AG20443 (cell line): ENCODE results near the gene AIRE.
"Not testable (repeated sequence)": the region's sequence is repeated elsewhere in the genome, so short reads cannot be mapped to it uniquely, and the experiment has no call there.

ENCODE experiments used
- DNase-seq: peaks from one replicate; pipeline ENCODE4 v3.0.0; 2012; ENCODE audit warnings: low spot score, mixed read lengths

Gene AIRE

DNA sequence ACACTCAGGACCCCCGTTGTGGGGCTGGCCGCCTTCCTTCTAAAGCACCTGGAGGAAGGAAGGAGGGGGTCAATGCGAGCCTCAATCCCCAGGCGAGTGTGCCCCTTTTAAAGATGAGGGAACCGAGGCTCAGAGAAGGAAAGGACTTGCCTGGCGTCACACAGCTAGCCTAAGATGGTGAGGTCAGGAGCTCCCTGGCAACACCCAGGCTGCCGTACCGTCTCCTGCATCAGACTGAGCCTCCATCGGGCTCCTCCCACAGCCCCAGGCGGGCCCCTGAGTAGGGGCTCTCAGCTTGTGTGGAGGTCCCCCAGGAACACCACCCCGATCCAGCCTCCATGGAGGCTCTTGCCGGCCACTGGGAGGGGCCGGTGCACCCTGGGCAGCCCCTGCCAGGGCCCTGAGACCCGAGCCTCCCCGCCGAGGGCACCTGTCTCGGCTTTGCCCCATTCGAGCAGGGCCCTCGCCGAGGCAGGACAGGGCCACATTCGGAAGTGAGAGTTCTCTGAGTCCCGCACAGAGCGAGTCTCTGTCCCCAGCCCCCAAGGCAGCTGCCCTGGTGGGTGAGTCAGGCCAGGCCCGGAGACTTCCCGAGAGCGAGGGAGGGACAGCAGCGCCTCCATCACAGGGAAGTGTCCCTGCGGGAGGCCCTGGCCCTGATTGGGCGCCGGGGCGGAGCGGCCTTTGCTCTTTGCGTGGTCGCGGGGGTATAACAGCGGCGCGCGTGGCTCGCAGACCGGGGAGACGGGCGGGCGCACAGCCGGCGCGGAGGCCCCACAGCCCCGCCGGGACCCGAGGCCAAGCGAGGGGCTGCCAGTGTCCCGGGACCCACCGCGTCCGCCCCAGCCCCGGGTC, at the start of gene AIRE:
Gene AIRE, plus strand, starts transcription at position 739 of the 855 bp plus-strand sequence. CDS start 131 bp downstream, outside the sequence.
- DNase-seq = peak; percentile 80

GRCh38 chr21:44240353-44240752, 45.3 kb upstream of the AIRE start:
- DNase-seq = not testable (repeated sequence)

DNA sequence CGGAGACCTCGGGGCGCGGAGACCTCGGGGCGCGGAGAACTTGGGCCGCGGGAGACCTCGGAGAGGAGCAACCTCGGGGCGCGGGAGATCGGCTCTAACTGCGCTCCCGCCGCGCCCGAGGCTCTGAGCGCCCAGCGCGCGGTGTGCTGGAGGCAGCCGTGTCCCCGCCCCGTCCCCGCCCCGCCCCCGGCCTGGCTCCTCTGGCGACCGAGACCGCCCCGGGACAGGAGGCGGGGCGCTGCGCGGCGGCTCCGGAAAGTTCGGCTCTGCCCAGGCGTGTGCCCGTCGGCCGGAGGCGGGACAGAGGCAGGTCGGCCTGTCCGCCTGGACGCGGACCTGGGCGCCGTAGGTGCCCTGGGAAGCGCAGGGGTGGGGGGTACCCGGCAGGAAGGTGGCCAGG, 44.8 kb upstream of the AIRE start, which contains the start of gene ICOSLG:
Gene ICOSLG, minus strand, starts transcription at position 102 of the 400 bp plus-strand sequence. CDS start 126 bp downstream, outside the sequence.
- DNase-seq = not testable (repeated sequence)

DNA sequence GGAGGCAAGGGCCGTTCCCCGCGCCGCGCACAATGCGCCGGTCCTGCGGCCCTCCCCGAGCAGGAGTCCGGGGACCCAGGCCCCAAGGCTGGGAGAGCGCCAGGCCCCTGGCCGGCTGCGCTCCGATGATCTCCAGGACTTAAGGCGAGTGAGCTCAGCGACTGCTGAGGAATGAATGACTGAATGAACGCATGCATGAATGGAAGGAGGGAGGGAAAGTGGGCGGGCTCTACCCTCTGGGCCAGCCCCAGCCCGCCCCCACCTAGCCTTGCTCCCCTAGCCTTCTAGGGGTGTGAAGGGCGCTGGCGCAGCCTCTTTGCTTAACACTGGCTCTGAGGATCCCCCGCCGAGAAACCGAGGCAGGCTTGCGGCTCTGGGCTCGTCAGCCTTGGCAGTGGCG, 44.4 kb upstream of the AIRE start:
- DNase-seq = not testable (repeated sequence)

GRCh38 chr21:44243980-44244379, 41.7 kb upstream of the AIRE start:
- DNase-seq = not testable (repeated sequence)

DNA sequence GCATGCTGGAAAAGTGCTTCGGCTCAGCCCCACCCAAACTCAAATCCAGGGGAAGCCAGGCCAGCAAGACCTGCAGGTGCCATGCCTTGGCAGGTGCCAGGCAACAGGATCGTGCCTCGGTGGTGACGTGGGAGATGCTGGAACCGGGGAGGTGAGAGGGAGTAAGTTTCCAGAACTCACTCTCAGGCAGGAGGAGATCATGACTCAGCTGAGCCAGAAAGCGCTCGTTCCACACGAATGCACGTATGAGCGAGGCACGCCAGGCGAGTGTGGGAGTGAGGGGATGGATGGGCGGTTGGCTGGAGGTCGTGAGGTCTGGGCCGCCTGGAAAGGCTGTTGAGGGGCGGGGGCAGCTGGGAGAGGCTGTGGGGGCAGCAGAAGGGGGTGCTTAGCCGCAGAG, 37.8 kb upstream of the AIRE start:
- DNase-seq = not testable (repeated sequence)

DNA sequence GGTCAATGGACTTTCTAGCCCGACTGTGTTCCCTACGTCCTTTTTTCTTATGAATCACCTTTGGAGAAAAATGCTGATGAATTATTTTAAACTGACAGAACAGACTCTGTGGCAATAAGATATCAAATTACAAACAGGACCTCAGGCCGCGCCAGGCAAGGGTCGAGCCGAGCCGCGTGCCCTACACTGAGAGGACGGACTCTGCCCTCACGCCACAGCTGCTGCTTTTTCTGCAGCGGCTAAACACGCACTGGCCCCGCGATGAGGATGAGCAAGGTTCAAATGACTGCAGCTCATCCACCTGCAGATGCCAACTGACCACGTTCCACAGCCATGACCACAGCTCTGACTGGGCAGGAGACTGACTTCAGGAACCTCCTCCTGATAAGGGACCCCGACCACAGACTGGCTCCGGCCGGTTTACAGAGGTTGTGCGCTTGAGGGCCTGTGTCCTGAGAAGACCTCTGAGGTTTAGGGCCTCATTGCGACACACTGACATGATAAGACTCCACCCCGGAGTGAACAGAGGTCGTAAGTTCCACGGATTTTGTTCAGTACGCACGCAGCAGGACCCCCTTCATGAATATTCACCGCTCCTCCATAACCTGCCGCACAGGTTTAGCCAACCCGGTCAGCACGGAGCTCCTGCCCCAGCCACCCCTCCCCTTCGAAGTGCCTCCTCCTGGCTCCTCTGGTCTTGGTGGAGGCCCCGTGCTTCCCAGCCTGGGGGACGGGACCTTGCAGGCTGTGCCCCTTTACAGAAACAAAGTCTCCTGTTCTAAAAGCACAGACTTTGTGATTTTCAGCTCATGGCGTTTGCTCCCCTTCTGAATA, 36.3 kb upstream of the AIRE start:
- DNase-seq = not testable (repeated sequence)

DNA sequence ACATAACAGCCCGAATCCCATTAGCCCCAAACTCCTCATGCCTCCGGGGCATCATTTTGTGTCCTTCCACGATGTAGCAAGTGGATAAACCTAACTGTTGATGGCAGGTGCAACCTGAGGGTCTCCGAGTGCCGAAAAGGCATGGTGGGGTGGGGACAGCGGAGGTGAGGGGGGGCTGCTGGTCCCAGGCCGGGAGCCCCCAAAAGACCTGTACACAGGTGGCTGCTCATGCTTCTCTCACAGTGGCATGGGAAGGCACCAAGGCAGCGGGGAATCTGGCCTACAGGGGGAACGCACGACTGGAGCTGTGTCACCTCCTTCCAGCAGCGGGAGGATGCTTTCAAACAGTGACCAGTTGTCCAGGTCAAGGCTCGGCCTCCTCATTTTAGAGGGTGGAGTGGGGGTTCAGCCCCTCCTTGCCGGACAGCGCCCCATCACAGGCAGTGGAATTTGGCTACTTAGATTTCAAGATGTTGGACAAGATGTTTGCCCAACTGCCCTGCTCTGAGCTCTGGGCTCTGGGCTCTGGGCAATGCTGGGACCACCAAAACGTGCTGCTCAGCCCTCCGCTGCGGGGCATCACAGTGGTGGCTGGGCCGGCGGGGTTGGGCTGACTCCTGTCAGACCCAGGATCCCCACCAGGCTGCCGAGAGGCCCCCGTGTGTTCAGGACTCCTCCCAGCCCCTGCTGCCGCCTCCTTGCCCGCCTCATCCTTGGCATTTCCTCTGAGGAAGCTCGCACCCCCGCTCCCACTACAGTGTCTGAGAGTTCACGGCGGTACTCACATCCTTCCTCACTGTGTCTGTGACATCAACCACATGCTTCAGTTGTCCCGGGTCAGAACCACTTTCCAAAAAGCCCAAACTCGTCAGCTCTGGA, 31.6 kb upstream of the AIRE start:
- DNase-seq = no peak

DNA sequence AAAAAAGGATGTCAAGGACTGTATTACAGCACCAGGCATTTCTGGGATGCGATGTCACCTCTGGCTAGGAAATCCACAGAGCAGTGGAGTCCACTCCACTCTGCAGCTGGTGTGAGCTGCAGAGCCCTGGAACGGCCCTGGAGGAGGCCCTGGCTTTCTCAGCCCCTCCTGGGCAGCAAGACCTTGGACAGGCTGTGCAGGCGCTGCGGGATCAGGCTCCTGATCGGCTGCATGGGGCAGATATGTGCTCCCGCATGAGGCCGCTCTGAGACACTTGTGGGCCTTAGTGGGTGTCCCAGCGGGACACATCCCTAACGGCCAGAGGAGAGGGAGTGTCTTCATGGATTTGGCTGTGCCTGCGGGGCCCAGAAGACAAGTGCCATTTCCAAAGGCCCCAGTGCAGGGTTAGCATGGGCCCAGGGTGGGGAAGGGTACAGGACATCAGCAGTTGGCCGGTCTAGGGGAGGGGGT, 30.1 kb upstream of the AIRE start:
- DNase-seq = peak; percentile 69

GRCh38 chr21:44258056-44258725, 27.5 kb upstream of the AIRE start:
- no peak for DNase-seq

GRCh38 chr21:44259082-44259705, 26.5 kb upstream of the AIRE start:
- no peak for DNase-seq

DNA sequence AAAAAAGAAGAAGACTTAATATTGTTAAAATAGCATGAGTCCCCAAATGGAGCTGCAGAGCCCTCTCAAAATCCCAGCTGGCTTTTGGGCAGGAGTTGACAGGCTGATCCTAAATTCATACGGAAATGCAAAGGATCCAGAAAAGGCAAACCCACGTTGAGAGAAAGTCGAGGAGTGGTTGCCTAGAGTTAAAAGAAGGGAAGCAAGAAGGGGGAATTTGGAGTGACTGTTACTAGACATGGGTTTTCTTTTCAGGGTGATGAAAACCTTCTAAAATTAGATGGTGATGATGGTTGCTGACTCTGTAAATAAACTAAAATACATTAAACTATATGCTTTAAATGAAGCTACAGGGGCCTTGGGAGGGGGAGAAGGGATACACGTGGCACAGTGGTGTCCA, 25.6 kb upstream of the AIRE start:
- DNase-seq = no peak

DNA sequence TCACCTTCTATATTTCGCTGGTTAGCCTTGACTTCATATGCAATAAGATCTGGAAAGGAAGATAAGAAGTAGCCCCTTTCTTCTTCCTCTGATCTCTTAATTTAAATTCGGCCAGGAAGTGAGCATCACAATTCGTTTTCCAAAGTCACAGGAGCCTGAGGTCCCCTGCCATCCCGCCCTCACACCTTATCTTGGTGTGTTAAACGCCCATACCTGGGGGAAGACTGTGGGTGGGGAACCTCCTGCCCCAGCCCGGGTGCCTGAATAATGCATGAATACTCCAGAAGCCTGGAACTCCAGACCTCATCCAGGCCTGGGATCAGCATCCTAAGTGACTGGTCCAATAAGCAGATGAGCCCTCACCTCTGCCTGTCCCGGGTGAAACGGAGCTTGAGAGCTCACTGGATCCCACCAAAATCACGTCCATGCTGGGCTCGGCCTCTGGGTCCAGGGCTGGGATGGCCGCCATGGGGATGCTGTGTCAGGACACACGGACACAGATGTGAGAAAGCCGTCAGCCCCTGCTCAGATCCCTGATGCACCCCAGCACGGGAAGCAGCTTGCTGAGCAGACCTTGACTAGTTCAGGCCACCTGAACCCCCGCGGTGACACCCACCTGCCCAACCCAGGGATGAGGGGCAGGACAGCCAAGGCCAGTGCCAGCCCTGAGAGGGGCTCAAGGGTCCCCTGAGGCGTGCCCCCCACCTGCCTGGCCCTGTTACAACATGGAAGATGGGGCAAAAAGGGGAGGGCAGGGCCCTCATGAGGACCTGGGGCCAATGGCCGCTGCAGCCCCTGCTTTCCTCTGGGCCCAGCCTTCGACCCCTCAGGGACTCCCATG, 24.7 kb upstream of the AIRE start:
- DNase-seq = no peak

DNA sequence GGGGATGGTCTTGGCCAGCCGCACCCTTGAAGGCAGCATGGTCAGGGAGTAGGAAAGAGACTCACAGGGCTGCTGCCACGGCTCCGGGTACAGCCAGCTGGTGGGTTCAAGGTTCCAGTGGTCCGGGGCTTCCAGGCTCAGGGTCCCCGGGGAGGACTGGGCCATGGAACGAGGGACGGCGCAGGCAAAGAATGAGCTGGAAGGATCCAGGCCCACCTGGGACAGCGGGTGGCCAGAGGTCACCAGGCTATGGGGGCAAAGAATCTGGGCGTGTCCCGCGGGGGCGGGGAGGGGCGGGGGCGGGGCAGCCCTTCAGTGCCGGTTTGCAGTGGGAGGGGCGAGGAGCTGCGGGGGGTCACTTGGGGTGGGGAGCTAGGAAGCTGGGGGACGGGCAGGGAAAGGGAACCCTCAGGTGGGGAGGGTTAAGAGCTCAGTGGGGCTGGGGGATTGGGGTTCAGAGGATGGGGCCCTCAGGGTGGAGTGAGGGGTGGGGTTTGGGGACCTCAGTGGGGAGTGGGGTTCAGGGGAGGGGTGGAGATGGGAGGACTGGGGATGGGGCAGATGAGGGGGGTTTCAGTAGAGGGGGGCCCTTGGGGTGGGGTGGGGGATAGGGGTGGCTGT, 23.9 kb upstream of the AIRE start, which contains the start of gene DNMT3L:
Gene DNMT3L, minus strand, starts transcription at position 223 of the 621 bp plus-strand sequence. CDS start 638 bp downstream, outside the sequence.
- DNase-seq = no peak

GRCh38 chr21:44262338-44263056, 23.2 kb upstream of the AIRE start:
- DNase-seq = no peak

DNA sequence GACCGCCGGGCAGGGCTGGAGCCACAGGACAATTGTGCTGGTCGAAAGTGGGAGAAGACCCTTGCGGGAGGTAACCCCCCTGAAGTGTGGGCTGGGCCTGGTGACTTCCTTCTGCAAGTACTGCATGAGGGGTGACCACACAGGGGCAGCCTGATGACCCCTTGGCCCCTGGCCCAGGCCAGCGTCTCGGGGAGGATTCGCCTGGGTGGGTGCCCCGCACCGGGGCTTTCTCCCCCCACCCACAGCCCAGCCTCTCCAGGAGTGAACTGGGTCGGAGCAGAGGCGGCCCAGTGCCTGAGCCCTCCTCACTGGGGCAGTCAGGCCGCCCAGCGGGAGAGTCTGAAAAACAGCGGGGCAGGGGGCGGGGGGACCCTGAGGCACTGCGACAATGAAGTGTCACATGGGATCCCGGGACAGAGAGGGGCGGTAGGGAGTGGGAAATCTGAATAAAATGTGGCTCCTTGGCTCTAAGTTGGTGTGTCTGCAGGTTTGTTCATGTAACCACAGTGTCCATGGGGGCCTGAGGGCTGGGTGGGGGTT, 22.4 kb upstream of the AIRE start:
- DNase-seq = no peak

GRCh38 chr21:44263768-44264167, 21.9 kb upstream of the AIRE start:
- no peak for DNase-seq

DNA sequence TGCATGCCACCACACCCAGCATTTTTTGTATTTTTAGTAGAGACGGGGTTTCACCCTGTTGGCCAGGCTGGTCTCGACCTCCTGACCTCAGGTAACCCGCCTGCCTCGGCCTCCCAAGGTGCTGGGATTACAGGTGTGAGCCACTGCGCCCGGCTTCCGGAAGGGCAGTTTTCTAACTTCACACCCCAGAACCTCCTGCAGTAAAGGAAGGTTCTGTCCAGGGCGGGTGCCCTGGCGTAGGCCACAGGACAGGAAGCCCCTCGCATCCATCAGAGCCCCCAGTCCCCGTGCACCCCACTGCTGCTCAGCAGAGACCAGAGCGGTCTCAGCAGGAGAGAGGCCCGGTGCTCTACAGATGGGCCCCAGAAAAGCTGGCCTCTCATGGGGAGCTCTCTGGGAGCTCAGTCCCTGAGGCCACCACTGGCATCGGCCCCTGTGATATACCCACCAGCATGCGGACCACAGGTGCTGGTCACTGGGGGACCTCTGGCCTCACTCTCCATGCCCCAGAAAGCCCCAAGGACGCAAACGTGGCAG, 19.9 kb upstream of the AIRE start:
- DNase-seq = no peak
